ENCODE measurements around the gene UBE2D1. TPM values are rescaled to one million over a fixed set of nuclear protein-coding genes. Genes with fewer than 3 reads are reported as not detected.

UBE2D1 gene
- total and polyA plus RNA-seq, 2 of the 4 experiments (the other 2 are of a cell fraction): 9.1 to 9.7 TPM

DNA sequence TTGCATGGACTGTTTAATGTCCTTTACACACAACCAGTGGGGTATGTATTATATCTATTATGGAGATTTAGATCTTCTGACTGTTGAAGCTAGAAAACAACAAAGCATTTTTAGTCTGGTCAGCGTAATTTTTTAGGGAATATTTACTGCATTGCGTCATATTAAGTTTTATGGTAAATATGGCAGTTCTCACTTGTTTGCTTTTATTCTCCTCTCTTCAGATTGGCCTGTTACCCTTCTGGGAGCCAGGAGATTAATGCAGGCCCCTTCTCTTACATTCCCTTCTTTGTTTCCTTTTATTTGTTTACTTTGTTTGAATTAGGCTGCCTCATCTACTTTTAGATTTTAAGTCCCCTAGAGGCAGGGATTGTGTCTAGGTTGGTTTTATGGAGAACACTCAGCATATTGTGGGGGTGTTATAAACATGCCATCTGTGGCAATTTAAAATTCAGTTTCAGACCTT is 13.8 kb downstream of the UBE2D1 start:
- Histone ChIP-seq H4K5ac (ENCODE audit: low read depth, low read length) (no peak overlapping the region), H3K56ac (ENCODE audit: extremely low read depth, insufficient read depth, low read length) (no peak overlapping the region), H3K9me3 (ENCODE audit: control insufficient read depth, insufficient read depth, low read length) (no peaks in the 10 kb centered on the region), H4K20me1 (ENCODE audit: insufficient read depth, low read length) (peaks cover 10% of the 10 kb centered on the region; the same call in 1 of the 2 replicates), H3K36me3 (ENCODE audit: control insufficient read depth, insufficient read depth, low read length) (no peaks in the 10 kb centered on the region), H2AFZ (replicated peaks; ENCODE audit: low read length, poor library complexity) (no peak overlapping the region), H4K91ac (ENCODE audit: insufficient read depth, low read depth, low read length) (no peak overlapping the region), H3K27ac (ENCODE audit: insufficient read depth, low read length) (no peak overlapping the region), H2BK15ac (ENCODE audit: low read depth, low read length) (no peak overlapping the region), H2AK5ac (ENCODE audit: low read depth, low read length) (no peak overlapping the region), H2BK5ac (ENCODE audit: low read depth, low read length, poor library complexity, severe bottlenecking) (no peak overlapping the region), H2BK120ac (ENCODE audit: low read depth, low read length) (no peak overlapping the region), H2AK9ac (replicated peaks; ENCODE audit: low read depth, low read length, poor library complexity) (no peak overlapping the region), H4K8ac (ENCODE audit: low read depth in 2 of 2, low read length in 2 of 2) (no peak overlapping the region), H3K4ac (ENCODE audit: low read depth, low read length) (no peak overlapping the region), H3K18ac (ENCODE audit: low read depth, low read length) (no peak overlapping the region), H3K14ac (replicated peaks; ENCODE audit: low read depth, low read length) (no peak overlapping the region), H3K23ac (ENCODE audit: low read depth, low read length) (no peak overlapping the region), H3K79me1 (ENCODE audit: low read depth in 1 of 2, low read length in 2 of 2) (peaks cover 26 to 43% of the 10 kb centered on the region in 2 experiments), H3K4me3 (ENCODE audit: insufficient read depth, low read depth, low read length) (no peak overlapping the region), H3K9ac (ENCODE audit: low read depth, low read length) (no peak overlapping the region), H3K27me3 (ENCODE audit: control insufficient read depth, insufficient read depth, low read length) (no peaks in the 10 kb centered on the region), H2BK20ac (ENCODE audit: low read depth, low read length) (no peak overlapping the region), H3K4me2 (ENCODE audit: low read depth, low read length) (no peak overlapping the region), H3K9me1 (ENCODE audit: insufficient read depth, low read length) (peaks cover 5% of the 10 kb centered on the region; the same call in 1 of the 2 replicates), H3K4me1 (ENCODE audit: control insufficient read depth, insufficient read depth, low read length) (peaks cover 6% of the 10 kb centered on the region)
- in situ Hi-C loops (cut with MboI; ENCODE audit: low sequenced_read_pairs) (no loop called here), intact Hi-C loops (cut with micrococcal nuclease) (no loop called here), dilution Hi-C loops (cut with HindIII; ENCODE audit: low sequenced_read_pairs, unreplicated experiment) (no loop called here)
- ATAC-seq (ENCODE audit: low read depth) (no peak), DNase-seq (no peak)
- WGBS, 2 experiments (ENCODE audit: extremely low coverage in 2 of 2, insufficient read length in 1 of 2): no CpG with 5 or more reads among the region's 2 CpGs
- no peak for TF ChIP-seq BHLHE40 (IDR thresholded peaks at IDR 0.05; ENCODE audit: low read depth, low read length)
- TF ChIP-seq RFX5 (IDR thresholded peaks at IDR 0.05; ENCODE audit: low read depth, low read length): no peak
- TF ChIP-seq MAZ (IDR thresholded peaks at IDR 0.05; ENCODE audit: borderline replicate concordance, low read depth, low read length): no peak
- peak; percentile 80 for TF ChIP-seq CEBPB (IDR thresholded peaks at IDR 0.05; ENCODE audit: low read depth, low read length)
- TF ChIP-seq MAFK (IDR thresholded peaks at IDR 0.05; ENCODE audit: low read depth, low read length): peak; percentile 80
- ChIA-PET POLR2A (ENCODE audit: unreplicated experiment) (interaction anchor here (0.8 kb wide), 1 partner anchor 34 kb away, joined by 4 read pairs; no protein-coding TSS in a partner anchor), CTCF (interaction anchor here (0.5 kb wide), 1 partner anchor 47 kb away, joined by 3 read pairs; no protein-coding TSS in a partner anchor)
- no TSS peak for BruUV-seq (replicated peaks)
